NCI-H1092 treated with DMSO at 0.1 percent for 48 hours (cell line): Measurements from ENCODE around the gene PTPRO.
A peak's percentile ranks its signal among the peaks of the same experiment; 100 is the strongest.

Experiments
- DNase-seq: peaks from one replicate; lab custom pipeline; 2025; lab: John Stamatoyannopoulos, UW

Gene PTPRO

GRCh38 chr12:15561396-15561795 lies 239.1 kb downstream of the PTPRO start:
- no peak for DNase-seq

- no peak for DNase-seq
Measured at GRCh38 chr12:15562263-15562662, 240.0 kb downstream of the PTPRO start.

- no peak for DNase-seq
Measured at GRCh38 chr12:15563663-15564062, 241.4 kb downstream of the PTPRO start.

- DNase-seq: no peak
Measured at GRCh38 chr12:15574353-15574752, 252.0 kb downstream of the PTPRO start.

GRCh38 chr12:15575671-15576541 lies 253.6 kb downstream of the PTPRO start:
- DNase-seq: no peak

- DNase-seq: no peak
Measured at GRCh38 chr12:15580431-15580830, 258.1 kb downstream of the PTPRO start.

- no peak for DNase-seq
Measured at GRCh38 chr12:15581006-15581405, 258.7 kb downstream of the PTPRO start.

- DNase-seq: no peak
Measured at GRCh38 chr12:15583804-15584203, 261.5 kb downstream of the PTPRO start.

- DNase-seq: peak; percentile 32
Measured at GRCh38 chr12:15584366-15585041, 262.2 kb downstream of the PTPRO start.

GRCh38 chr12:15589328-15590032 lies 267.2 kb downstream of the PTPRO start:
- DNase-seq: no peak

- peak; percentile 67 for DNase-seq
Measured at GRCh38 chr12:15590180-15590826, 268.0 kb downstream of the PTPRO start.

- DNase-seq: no peak
Measured at GRCh38 chr12:15591811-15592210, 269.5 kb downstream of the PTPRO start.

GRCh38 chr12:15592934-15593333 lies 270.6 kb downstream of the PTPRO start:
- no peak for DNase-seq

- DNase-seq: no peak
Measured at GRCh38 chr12:15596174-15596573, 273.9 kb downstream of the PTPRO start.

- DNase-seq: no peak
Measured at GRCh38 chr12:15597125-15597830, 275.0 kb downstream of the PTPRO start.

GRCh38 chr12:15599266-15600037 lies 277.1 kb downstream of the PTPRO start:
- peak; percentile 7 for DNase-seq

- DNase-seq: no peak
Measured at GRCh38 chr12:15600223-15600935, 278.1 kb downstream of the PTPRO start.

- DNase-seq: no peak
Measured at GRCh38 chr12:15601210-15601800, 279.0 kb downstream of the PTPRO start.

GRCh38 chr12:15602051-15602672 lies 279.9 kb downstream of the PTPRO start:
- no peak for DNase-seq
